NCI-H146 treated with DMSO at 0.1 percent for 48 hours (cell line): ENCODE results near the gene WHAMM.
"Not testable (repeated sequence)": the region's sequence is repeated elsewhere in the genome, so short reads cannot be mapped to it uniquely, and the experiment has no call there.

Experiments used
- DNase-seq: peaks from one replicate; lab custom pipeline; 2025; ENCODE audit not compliant: unreplicated experiment; lab: John Stamatoyannopoulos, UW

Gene WHAMM

DNA sequence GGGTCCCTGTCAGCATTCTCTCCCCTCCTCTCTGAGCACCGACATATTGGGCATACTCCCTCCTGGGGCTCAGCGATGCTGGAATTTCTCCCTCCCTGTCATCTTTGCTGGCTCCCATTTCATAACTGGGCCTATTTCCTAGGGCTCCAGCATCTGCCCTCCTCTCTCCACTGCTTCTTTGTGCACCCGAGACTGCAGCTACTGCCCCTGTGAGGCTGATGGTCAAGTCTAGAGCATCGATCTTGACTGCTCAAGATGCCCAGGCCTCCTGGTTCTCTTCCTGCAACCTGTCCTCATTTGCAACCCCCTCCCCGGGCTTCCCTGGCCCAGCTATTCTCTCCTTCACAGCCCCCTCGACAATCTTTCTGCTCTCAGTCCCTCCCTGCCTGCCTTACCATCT, 53.5 kb downstream of the WHAMM start:
- no peak for DNase-seq

DNA sequence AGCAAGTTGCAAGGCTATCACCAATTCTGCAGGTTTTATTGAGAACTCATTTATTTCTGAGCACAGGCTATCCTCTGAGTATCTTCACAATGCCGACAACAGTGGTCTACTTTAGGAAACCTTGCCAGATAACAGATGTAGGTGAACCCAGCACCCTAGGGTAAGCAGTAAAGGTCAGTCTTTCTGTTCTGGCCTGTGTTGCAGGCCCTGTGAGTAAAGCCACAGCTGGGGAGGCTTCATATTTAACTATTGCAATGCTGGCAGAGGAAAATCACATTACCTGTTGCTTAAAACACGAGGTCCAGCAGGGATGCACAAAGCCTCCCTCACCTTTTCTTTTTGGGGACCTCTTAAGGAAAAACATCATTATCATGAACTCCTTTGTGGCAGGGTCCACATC, 55.5 kb downstream of the WHAMM start:
- no peak for DNase-seq

DNA sequence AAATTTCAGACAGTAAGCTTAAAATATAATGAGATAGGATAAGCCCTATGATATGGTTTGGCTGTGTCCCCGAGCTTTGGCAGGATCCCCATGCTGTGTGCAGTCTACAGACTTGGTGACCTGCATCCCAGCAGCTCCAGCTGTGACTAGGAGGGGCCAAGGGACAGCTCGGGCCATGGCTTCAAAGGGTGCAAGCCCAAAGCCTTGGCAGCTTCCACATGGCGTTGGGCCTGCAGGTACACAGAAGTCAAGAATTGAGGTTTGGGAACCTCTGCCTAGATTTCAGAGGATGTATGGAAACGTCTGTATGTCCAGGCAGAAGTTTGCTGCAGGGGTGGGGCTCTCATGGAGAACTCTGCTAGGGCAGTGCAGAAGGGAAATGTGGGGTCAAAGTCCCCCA, 56.2 kb downstream of the WHAMM start:
- DNase-seq = not testable (repeated sequence)

DNA sequence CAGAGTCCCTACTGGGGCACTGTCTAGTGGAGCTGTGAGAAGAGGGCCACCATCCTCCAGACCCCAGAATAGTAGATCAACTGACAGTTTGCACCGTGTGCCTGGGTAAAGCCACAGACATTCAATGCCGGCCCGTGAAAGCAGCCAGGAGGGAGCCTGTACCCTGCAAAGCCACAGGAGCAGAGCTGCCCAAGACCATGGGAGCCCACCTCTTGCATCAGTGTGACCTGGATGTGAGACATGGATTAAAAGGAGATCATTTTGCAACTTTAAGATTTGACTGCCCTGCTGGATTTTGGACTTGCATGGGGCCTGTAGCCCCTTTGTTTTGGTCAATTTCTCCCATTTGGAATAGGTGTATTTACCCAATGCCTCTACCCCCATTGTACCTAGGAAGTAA, 56.6 kb downstream of the WHAMM start:
- DNase-seq = not testable (repeated sequence)

DNA sequence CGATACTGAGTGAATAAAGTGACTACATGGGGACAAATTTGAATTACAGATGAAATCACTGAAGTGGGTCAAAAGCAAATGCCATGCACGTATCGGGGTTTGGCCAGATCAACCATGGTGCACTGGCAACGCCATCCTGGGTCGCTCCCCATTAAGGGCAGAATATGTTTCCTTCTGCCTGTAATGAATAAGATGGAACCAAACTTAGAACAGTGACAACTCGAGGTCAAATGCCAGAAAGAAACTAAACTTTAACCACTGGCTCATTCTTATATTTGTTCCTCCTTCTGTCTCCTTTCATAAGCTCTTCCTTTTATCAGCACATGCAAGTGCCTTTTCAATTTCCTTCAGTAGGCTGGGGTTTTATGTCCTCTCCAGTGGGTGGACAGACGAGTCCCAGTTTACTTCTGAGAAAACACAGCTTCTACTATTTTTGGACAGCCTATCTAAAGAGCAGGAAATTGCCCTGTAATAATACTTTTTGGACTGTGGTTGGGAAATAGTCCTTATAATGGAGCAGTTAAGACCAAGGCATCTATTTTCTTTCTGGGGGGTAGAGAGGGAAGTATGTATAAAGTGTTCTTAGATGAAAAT, 61.4 kb downstream of the WHAMM start:
- no peak for DNase-seq

DNA sequence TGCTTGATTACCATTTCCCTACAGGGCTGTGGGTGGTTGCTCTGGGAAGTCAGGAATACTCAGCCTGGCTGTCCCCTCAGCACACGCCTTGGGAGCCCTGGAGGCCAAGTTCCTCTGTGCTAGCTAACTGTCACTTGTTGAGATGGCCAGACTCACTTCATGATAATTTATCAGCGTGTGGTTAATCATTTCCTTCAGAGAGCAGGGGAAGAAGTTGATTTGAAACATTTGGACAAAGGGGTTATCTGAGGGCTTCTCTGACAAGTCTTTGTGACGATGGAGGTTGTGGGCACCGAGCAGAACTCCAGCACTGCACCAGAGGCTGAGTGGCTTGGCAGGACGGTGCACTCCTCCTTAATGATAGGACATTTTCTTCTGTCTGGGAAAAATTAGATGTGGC, 61.9 kb downstream of the WHAMM start:
- no peak for DNase-seq

DNA sequence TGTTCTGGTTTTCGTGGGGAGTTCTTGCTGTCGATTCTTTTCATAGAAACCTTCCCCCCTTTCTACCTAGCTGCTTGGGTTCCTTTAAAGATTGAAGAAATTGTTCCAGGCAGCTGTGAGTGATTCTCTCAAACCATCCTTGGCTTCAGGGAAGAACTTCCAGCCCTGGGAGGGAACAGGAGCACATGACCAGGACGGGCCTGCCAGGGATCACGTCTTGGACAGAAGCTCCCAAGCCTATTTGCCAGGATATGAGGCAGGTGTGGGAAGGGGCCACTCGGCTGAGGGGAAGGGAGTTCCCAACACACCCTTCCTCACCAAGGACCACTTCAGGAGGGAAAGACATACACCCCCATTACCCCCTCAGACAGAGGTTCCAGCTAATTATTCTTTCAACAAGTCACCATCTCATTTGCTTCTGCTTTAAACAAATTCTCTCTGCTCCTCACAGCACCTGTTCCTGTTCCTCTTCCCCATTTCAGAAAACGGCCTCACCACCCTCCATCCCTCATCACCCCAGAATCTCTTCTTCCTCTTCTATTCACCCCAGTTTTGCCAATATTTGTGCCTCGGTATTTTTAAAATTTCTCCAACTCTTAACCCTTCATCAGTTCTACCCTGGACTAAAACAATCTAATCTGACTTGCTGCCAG, 62.5 kb downstream of the WHAMM start:
- DNase-seq = no peak

DNA sequence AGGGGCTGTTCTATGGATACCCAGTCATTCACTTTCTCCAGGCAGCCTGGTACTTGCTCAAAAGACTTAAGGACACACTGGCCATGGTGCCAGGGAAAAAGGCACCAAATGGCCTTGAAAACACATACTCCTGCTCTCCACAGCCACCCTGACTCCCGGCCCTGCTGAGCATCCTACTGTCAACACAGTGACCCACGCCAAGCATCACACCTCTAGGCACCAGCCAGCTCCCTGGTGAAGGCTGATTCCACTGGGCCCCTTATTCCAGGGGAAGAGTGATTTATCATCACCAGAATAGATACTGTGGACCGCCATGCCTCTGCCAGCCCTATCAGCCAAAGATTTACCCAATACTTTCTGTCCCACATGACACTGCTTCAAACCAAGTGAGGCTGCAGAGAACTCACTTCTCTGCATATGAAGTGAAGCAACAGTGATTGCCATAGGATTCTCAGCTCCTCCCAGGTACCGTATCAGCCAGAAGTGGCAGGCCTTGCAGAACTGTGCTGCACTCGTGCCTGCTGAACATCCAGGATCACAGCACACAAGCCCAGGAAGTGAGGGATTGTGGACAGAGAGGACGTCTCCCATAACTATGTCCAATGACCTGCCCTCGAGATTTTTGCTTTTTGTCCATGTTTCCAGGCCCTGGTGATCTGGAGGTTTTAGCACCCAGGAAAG, 63.7 kb downstream of the WHAMM start:
- DNase-seq = no peak

DNA sequence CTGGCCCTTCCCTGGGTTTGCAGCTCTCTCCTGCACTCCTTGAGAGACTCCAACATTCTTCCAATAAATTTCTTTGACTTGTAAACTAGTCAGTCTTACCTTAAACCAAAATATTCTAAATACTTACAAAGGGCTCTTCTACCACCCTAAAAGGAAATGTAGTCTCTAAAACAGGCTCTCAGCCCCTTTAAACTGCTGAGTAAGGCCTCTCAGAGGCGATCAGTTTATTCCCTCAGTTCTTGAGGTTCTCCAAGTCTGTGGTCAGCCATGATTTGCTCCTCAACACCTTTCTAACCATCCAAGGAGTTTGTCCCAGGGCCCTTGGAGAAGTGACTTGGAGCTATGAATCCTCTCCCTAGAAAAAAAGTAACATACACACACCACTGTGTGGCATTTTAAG, 64.8 kb downstream of the WHAMM start:
- DNase-seq = no peak

DNA sequence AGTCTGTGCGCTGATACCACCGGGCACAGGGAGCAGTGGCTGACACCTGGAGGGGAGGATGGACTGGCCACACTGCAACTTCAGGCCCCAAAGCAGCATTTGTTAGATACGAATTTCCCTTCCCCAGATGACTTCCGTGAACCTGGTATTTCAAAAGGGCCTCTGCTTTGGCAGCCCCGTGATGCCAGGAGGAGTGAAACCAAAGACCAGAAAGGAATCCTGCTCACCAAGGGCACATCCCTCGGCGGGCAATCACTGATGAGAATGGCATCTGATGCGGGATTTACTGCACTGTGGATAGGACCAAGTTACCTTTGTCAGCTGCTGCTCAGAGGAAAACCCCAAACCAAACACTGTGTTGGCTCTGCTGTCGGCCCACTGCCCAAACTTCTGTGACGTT, 65.5 kb downstream of the WHAMM start:
- DNase-seq = no peak

DNA sequence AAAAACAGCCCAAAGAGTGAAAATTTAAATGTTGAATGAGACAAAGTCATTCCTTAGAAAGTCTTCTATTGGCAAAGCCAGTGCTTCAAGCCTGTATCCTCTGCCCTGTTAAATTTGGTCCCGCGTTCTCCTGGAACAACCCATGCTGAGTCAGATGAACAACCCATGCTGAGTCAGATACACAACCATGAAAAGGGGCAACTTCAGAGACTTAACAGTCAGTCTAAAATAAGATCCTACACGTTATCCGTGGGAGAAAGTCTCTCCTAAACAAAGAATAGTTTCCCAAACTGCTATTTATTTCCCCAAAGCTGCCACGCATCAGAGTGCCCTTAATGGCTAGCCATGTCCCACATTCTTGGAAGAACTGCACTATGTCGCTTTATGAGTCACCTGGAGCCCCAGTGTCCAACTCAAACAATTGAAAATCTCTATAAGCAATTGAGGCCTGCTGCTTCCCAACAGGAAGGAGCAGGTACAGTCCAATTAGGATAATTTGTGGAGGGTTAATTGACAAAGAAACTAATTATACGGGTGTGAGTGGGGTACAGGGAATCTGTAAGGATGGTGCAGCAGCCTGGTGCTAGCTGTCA, 66.1 kb downstream of the WHAMM start:
- no peak for DNase-seq

DNA sequence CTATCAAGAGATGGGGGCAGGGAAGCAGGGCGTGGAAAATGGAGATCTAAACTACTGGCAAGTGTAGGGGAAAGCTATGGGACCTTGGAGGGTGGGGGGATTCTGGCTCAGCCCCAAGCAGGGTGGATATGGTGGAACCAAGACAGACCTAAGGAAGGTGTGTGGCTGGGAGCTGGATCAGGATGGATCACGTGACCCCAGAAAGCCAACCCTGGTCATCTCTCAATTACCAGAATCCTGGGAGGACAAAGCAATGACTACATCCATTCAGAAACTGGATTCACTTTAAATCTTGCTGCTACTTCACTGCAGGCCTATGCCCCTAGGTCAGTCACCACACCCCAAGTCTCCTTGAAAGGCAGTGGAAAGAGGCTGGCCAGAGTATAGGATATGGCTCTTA, 68.4 kb downstream of the WHAMM start:
- DNase-seq = no peak

DNA sequence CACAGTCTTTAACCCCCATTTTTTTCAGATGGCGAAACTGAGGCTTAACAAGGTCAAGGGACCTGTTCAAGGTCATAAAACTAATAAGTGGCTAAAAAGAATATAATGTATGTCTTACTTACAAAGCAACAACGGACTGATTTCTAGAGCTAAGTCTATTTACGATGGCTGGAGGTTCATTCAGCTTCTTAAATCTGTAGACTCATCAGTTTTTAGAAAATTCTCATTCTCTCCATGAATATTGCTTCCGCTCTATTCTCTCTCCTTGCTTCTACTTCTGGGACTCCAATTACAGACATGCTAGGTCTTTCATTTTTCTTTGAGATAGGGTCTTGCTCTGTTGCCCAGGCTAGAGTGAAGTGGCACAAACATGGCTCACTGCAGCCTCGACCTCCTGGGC, 68.9 kb downstream of the WHAMM start:
- DNase-seq = no peak

DNA sequence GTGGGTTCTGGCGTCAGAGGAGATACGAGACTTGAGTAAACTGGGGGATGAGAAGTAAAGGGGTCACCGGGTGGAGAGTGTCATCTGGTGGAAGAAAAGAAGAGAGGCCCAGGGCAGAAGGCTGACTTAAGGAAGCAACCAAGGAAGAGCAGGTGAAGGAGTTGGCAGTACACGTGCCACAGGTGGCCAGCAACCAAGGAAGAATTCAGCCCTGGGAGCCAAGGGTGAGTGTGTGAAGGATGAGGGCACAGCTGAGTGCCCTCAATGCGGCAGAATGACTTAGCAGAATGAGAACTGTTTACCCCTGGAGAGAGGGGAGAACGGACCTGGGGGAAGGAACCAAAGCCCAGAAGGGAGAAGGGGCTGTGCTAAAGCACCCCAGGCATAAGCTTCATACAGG, 71.3 kb downstream of the WHAMM start:
- no peak for DNase-seq

DNA sequence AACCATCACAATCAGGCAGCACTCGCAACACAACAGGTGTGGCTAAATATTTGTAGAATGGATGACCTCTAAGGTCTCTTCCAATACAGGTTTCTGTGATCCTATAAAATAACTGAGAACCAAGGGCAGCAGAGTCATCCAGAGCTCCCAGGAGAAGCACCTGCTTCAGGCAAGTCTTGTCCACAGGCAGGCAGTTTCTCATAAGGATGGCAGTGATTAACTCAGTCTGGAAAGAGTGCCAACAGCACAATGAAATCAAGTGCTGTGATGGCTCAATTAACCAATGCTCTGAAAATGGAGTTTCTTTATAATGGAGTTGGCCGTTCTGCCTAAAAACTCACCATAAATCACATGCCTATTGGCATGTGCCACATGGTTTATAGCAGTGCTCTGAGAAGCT, 72.3 kb downstream of the WHAMM start:
- DNase-seq = no peak

DNA sequence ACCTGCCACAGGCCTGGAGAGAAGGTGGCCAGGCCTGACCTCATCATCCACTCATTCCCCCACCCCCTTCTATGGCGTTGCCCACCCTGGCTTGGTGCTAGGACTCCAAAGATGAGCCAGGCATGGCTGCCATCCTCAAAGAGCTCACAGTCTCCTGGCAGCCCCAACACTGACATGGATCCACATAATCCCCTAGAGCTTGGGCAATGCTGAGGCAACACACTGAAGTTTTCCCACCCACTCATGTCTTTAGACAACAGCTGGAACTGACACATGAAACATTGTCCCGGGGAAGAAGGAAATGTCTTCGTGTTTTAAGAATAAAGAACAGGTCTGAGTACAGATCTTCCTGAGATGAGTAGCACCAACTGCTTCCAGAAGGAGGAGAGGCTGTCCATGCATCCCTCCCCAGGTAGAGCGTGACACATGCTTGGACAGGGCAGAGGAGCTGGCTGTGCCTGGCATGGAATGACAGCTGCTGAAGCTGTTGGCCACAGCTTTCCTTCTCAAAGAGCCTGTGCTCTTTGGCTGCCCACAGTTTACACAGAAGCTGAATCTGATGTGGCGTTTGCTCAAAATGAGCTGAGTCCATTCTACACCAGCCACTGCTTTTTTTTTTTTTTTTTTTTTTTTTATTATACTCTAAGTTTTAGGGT, 73.0 kb downstream of the WHAMM start:
- no peak for DNase-seq
